Measurements from ENCODE around the gene CFAP57. TPM values are rescaled to one million over a fixed set of nuclear protein-coding genes. Genes with fewer than 3 reads are reported as not detected.

The CFAP57 gene
- total and polyA plus RNA-seq, 2 experiments from 2014 or later: 0.09 TPM; not detected in 1

DNA sequence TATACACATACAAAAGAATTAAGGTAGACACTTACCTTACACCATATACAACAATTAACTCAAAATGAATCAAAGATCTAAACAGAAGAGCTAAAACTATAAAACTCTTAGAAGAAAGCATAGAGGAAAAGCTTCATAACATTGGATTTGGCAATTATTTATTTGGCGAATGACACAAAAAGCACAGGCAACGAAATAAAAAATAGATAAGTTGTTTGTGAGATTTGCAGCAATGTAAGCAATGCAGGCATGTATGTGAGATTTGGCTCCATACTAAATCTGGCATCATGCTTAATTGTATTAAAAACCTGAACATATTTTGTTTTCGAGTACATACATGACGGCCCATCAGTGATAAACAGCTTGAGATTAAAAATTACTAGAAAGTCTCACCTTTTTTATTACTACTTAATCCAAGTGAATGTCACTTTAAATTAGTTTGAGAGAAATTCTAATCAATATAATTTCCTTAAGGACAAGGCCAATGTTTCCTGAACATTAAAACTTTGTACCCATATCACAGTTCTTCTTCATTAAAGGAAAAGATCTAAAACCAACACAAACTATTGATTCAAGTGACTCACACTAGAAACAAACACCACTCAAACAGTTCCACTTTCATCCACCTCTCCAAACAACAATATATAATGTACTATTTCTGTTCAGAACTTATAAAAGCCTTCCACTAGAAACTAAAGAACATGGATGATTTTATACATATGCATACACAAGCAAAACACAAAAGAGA, 74.5 kb downstream of the CFAP57 start:
- H3K4me3 ChIP-seq: no peak overlapping the region
- no peaks in the 10 kb centered on the region for H3K36me3 ChIP-seq
- H3K27me3 ChIP-seq: no peaks in the 10 kb centered on the region
- no peak overlapping the region for H3K27ac ChIP-seq
- DNase-seq (ENCODE audit: low read depth in 1 of 2, low spot score in 1 of 2): no peak
- no peaks in the 10 kb centered on the region for H3K9me3 ChIP-seq (ENCODE audit: low read depth)
- TF ChIP-seq, protein P1, sequence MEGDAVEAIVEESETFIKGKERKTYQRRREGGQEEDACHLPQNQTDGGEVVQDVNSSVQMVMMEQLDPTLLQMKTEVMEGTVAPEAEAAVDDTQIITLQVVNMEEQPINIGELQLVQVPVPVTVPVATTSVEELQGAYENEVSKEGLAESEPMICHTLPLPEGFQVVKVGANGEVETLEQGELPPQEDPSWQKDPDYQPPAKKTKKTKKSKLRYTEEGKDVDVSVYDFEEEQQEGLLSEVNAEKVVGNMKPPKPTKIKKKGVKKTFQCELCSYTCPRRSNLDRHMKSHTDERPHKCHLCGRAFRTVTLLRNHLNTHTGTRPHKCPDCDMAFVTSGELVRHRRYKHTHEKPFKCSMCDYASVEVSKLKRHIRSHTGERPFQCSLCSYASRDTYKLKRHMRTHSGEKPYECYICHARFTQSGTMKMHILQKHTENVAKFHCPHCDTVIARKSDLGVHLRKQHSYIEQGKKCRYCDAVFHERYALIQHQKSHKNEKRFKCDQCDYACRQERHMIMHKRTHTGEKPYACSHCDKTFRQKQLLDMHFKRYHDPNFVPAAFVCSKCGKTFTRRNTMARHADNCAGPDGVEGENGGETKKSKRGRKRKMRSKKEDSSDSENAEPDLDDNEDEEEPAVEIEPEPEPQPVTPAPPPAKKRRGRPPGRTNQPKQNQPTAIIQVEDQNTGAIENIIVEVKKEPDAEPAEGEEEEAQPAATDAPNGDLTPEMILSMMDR (IDR thresholded peaks at IDR 0.05; ENCODE audit: low read depth, low read length): no peak
- no peaks in the 10 kb centered on the region for H3K4me1 ChIP-seq (ENCODE audit: low read depth)

- Histone ChIP-seq H3K4me3 (no peak overlapping the region), H3K27ac (no peak overlapping the region), H3K9me3 (ENCODE audit: low read depth) (no peaks in the 10 kb centered on the region), H3K27me3 (no peaks in the 10 kb centered on the region), H3K4me1 (ENCODE audit: low read depth) (no peaks in the 10 kb centered on the region), H3K36me3 (no peaks in the 10 kb centered on the region)
- DNase-seq (ENCODE audit: low read depth in 1 of 2, low spot score in 1 of 2): no peak
- TF ChIP-seq, protein P1 (IDR thresholded peaks at IDR 0.05; ENCODE audit: low read depth, low read length): no peak
Observed at GRCh38 chr1:43247256-43247921, 75.3 kb downstream of the CFAP57 start.

DNA sequence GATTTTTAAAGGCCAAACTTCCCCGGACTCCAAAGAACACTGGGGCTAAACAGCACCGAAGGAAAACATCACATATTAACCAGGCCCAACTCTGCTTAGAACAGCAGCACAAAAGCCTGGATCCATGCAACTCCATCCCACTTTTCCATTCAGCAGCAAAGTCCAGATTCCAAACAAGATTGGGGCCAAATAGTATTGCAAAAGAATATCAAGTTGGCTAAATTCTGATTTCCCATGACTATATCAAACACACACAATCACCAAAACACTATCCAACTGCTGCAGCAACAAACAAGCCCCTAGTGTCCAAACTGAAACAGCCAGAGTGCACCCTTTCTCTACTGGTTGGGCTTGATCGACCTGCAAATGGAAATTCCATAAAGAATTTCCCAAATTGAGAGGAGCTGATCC, 78.2 kb downstream of the CFAP57 start:
- no peak overlapping the region for H3K4me3 ChIP-seq
- TF ChIP-seq, protein P1 (IDR thresholded peaks at IDR 0.05; ENCODE audit: low read depth, low read length): no peak
- DNase-seq (ENCODE audit: low read depth in 1 of 2, low spot score in 1 of 2): no peak
- H3K4me1 ChIP-seq (ENCODE audit: low read depth): no peaks in the 10 kb centered on the region
- H3K9me3 ChIP-seq (ENCODE audit: low read depth): no peaks in the 10 kb centered on the region
- H3K27ac ChIP-seq: no peak overlapping the region
- no peaks in the 10 kb centered on the region for H3K27me3 ChIP-seq
- no peaks in the 10 kb centered on the region for H3K36me3 ChIP-seq

DNA sequence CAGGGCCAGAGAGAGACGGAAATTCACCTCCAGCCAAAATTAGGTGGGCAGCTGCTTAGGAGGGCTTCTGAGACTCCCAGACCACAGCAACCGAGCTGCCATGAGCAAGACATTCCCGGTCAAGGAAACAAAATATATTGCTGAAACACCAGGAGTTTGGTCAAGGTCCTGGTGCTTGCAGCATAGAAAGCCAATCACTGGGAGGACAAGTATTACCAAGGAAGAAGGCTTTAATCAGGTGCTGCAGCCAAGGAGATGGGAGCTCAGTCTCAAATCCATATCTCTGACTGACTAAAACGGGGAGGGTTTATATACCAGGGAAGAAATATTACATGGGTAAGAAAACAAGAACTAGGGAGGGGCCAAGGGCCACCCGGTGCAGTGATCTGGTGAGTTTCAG, 78.9 kb downstream of the CFAP57 start:
- no peaks in the 10 kb centered on the region for H3K9me3 ChIP-seq (ENCODE audit: low read depth)
- no peak for DNase-seq (ENCODE audit: low read depth in 1 of 2, low spot score in 1 of 2)
- TF ChIP-seq, protein P1 (IDR thresholded peaks at IDR 0.05; ENCODE audit: low read depth, low read length): no peak

GRCh38 chr1:43252225-43252624, 80.1 kb downstream of the CFAP57 start:
- no peaks in the 10 kb centered on the region for H3K9me3 ChIP-seq (ENCODE audit: low read depth)

More for the DNA sequence above, 78.9 kb downstream of the CFAP57 start:
- Histone ChIP-seq H3K4me3 (no peak overlapping the region), H3K27ac (no peak overlapping the region), H3K4me1 (ENCODE audit: low read depth) (no peaks in the 10 kb centered on the region), H3K27me3 (no peaks in the 10 kb centered on the region), H3K36me3 (no peaks in the 10 kb centered on the region)

More at GRCh38 chr1:43252225-43252624, 80.1 kb downstream of the CFAP57 start:
- no peaks in the 10 kb centered on the region for H3K27me3 ChIP-seq
- H3K27ac ChIP-seq: no peak overlapping the region
- no peak overlapping the region for H3K4me3 ChIP-seq
- no peaks in the 10 kb centered on the region for H3K36me3 ChIP-seq
- DNase-seq (ENCODE audit: low read depth in 1 of 2, low spot score in 1 of 2): no peak
- TF ChIP-seq, protein P1 (IDR thresholded peaks at IDR 0.05; ENCODE audit: low read depth, low read length): no peak
- H3K4me1 ChIP-seq (ENCODE audit: low read depth): no peaks in the 10 kb centered on the region

Data from cardiac muscle cell (in vitro differentiated cells and primary cell).